Brain microvascular endothelial cell (primary cell): ENCODE measurements around the gene KCNG3.
A peak's percentile ranks its signal among the peaks of the same experiment; 100 is the strongest.

Source experiments
- DNase-seq: peaks from one replicate; pipeline ENCODE4 v3.0.0-alpha.2; 2020
- H3K27ac ChIP-seq: fragments of 250-450 bp; sonication (Bioruptor Pico); 2 replicates; pipeline ENCODE4 v1.5.1; 2020; ENCODE audit warnings: mild to moderate bottlenecking, moderate library complexity
- H3K27me3 ChIP-seq: fragments of 250-450 bp; sonication (Bioruptor Pico); replicated peaks from 2 replicates; pipeline ENCODE4 v1.5.1; 2020; ENCODE audit warnings: mild to moderate bottlenecking
- H3K36me3 ChIP-seq: fragments of 250-450 bp; sonication (Bioruptor Pico); replicated peaks from 2 replicates; pipeline ENCODE4 v1.5.1; 2020; ENCODE audit warnings: mild to moderate bottlenecking
- H3K4me3 ChIP-seq: 2 replicates; pipeline ENCODE4 v1.5.1; 2011; ENCODE audit warnings: low read depth, mild to moderate bottlenecking, control low read depth, low read length, moderate library complexity
- CTCF ChIP-seq: IDR thresholded peaks from 2 replicates; pipeline ENCODE4 v1.5.1; 2011; ENCODE audit warnings: low read depth, mild to moderate bottlenecking, moderate library complexity, low read length, control low read depth, inconsistent platforms; ENCODE audit errors: missing control alignments
- in situ Hi-C: cut with HindIII; loops from 2 replicates; pipeline ENCODE4 v1.10.0; 2017; ENCODE audit warnings: low sequenced_read_pairs, low pct_ligation_motif_present

The KCNG3 gene

GRCh38 chr2:42457011-42457410 lies 36.8 kb downstream of the KCNG3 start:
- in situ Hi-C loops, result no loop called here
- peak; percentile 49 for TF ChIP-seq CTCF

GRCh38 chr2:42456126-42456839 lies 37.5 kb downstream of the KCNG3 start:
- H3K36me3 ChIP-seq, result no peaks in the 10 kb centered on the region
- no peak for DNase-seq
- no peaks in the 10 kb centered on the region for H3K27me3 ChIP-seq
- in situ Hi-C loops, result no loop called here
- TF ChIP-seq CTCF, result no peak
- H3K4me3 ChIP-seq, result no peak overlapping the region
- H3K27ac ChIP-seq, result no peak overlapping the region

More at GRCh38 chr2:42457011-42457410, 36.8 kb downstream of the KCNG3 start:
- no peak overlapping the region for H3K4me3 ChIP-seq
- no peaks in the 10 kb centered on the region for H3K27me3 ChIP-seq
- no peaks in the 10 kb centered on the region for H3K36me3 ChIP-seq
- no peak overlapping the region for H3K27ac ChIP-seq
- no peak for DNase-seq

GRCh38 chr2:42452545-42452944 lies 41.2 kb downstream of the KCNG3 start:
- no peak for TF ChIP-seq CTCF
- DNase-seq, result no peak
- Histone ChIP-seq H3K27ac (no peak overlapping the region), H3K27me3 (no peaks in the 10 kb centered on the region), H3K4me3 (no peak overlapping the region), H3K36me3 (no peaks in the 10 kb centered on the region)
- in situ Hi-C loops, result no loop called here

GRCh38 chr2:42450136-42450535 lies 43.6 kb downstream of the KCNG3 start:
- no peaks in the 10 kb centered on the region for H3K27me3 ChIP-seq
- TF ChIP-seq CTCF, result no peak
- H3K27ac ChIP-seq, result no peak overlapping the region
- no peak for DNase-seq
- H3K4me3 ChIP-seq, result no peak overlapping the region
- in situ Hi-C loops, result no loop called here
- no peaks in the 10 kb centered on the region for H3K36me3 ChIP-seq

- Histone ChIP-seq H3K27ac (no peak overlapping the region), H3K27me3 (no peaks in the 10 kb centered on the region), H3K4me3 (no peak overlapping the region), H3K36me3 (no peaks in the 10 kb centered on the region)
- in situ Hi-C loops, result no loop called here
- no peak for TF ChIP-seq CTCF
- no peak for DNase-seq
Measured at GRCh38 chr2:42449163-42450087, 44.4 kb downstream of the KCNG3 start.
